IPS-NIHi7 (cell line): ENCODE data around the gene PRELID2.
"Not testable (repeated sequence)": the region's sequence is repeated elsewhere in the genome, so short reads cannot be mapped to it uniquely, and the experiment has no call there.

Experiments
- DNase-seq: peaks from one replicate; pipeline ENCODE4 v3.0.0; 2012; ENCODE audit warnings: mixed read lengths; ENCODE audit errors: extremely low spot score

PRELID2 gene

GRCh38 chr5:145834917-145835847 is at the start of gene PRELID2:
Gene PRELID2, minus strand, starts transcription at chr5:145835342. Its CDS starts 91 bp downstream, at chr5:145835251.
- peak; percentile 85 for DNase-seq

- no peak for DNase-seq
These were observed 39.6 kb upstream of the PRELID2 start for GRCh38 chr5:145874765-145875164.

GRCh38 chr5:145872914-145873313 is 37.8 kb upstream of the PRELID2 start, which contains the start of gene GRXCR2:
Gene GRXCR2, minus strand, starts transcription at chr5:145873014. Its CDS starts 46 bp downstream, at chr5:145872968.
- DNase-seq = no peak

GRCh38 chr5:145872486-145872885 is 37.3 kb upstream of the PRELID2 start:
- no peak for DNase-seq

GRCh38 chr5:145869753-145870152 is 34.6 kb upstream of the PRELID2 start:
- DNase-seq = no peak

- no peak for DNase-seq
These were observed 32.7 kb upstream of the PRELID2 start for GRCh38 chr5:145867806-145868205.

- DNase-seq = not testable (repeated sequence)
These were observed 29.3 kb upstream of the PRELID2 start for GRCh38 chr5:145864432-145864831.

- no peak for DNase-seq
These were observed 27.9 kb upstream of the PRELID2 start for GRCh38 chr5:145863003-145863402.

GRCh38 chr5:145859897-145860296 is 24.8 kb upstream of the PRELID2 start:
- DNase-seq = peak; percentile 20

GRCh38 chr5:145859453-145859852 is 24.3 kb upstream of the PRELID2 start:
- DNase-seq = no peak

- no peak for DNase-seq
These were observed 23.8 kb upstream of the PRELID2 start for GRCh38 chr5:145858959-145859358.

GRCh38 chr5:145856285-145856818 is 21.2 kb upstream of the PRELID2 start:
- DNase-seq = peak; percentile 70

GRCh38 chr5:145855763-145856267 is 20.7 kb upstream of the PRELID2 start:
- DNase-seq = no peak

GRCh38 chr5:145854651-145855258 is 19.6 kb upstream of the PRELID2 start:
- peak; percentile 56 for DNase-seq

- DNase-seq = no peak
These were observed 18.7 kb upstream of the PRELID2 start for GRCh38 chr5:145853781-145854376.

- no peak for DNase-seq
These were observed 17.8 kb upstream of the PRELID2 start for GRCh38 chr5:145852990-145853389.

- no peak for DNase-seq
These were observed 13.7 kb upstream of the PRELID2 start for GRCh38 chr5:145848854-145849253.

GRCh38 chr5:145847499-145848497 is 12.7 kb upstream of the PRELID2 start:
- no peak for DNase-seq

- no peak for DNase-seq
These were observed 10.9 kb upstream of the PRELID2 start for GRCh38 chr5:145846081-145846480.

GRCh38 chr5:145841299-145841698 is 6.2 kb upstream of the PRELID2 start:
- DNase-seq = no peak
